NCI-H748 (cell line): Measurements from ENCODE around the gene OPRL1.
A peak's percentile ranks its signal among the peaks of the same experiment; 100 is the strongest.

ENCODE experiments used
- DNase-seq: peaks from one replicate; lab custom pipeline; 2025; ENCODE audit not compliant: unreplicated experiment; lab: John Stamatoyannopoulos, UW

The OPRL1 gene

DNA sequence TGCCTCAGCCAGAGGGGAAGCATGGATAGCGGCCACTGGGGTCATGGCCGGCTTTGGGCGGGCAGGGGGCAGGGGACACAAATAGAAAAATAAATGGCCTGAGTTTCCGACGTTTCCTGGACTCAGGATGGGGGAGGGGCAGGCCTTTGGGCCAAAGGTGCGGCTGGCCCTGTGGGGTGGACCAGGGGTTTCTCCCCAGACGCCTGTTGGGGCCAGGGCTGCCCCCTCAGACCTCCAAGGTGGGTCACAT is 23.3 kb upstream of the OPRL1 start:
- DNase-seq = no peak

DNA sequence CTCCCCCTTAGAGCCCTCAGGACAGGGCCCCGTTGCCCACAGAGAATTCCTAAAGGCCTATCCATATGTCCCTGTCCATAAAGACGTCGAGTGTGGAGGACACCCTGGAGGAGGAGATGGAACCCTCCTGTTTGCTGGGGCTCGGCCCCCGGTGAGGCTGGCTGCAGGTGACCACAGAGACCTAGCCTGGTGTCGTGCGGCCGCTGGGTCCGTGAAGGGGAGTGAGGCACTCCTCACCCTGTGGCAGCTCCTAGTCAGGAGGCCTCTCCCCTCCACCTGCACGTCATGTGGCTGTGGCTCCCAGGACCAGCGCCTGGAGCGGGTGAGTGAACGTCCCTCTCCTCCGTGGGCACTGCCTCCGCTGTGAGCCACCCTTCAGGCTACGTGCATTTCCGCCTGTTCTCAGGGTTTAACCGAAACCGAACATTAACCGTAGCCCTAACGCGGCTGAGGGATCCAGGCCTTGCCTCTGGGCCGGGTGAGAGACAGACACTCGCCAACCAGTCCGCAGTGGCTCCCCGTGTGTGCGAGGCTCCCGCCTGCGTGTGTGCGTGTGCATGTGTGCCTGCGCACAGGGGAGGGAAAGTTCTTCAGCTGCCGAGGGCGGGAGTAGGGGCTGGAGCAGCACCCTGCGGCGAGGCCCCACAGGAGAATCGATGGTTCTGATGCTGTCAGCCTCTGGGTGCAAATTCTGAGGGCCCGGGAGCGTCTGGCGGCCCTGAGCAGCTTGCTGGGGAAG is 22.8 kb upstream of the OPRL1 start:
- no peak for DNase-seq

DNA sequence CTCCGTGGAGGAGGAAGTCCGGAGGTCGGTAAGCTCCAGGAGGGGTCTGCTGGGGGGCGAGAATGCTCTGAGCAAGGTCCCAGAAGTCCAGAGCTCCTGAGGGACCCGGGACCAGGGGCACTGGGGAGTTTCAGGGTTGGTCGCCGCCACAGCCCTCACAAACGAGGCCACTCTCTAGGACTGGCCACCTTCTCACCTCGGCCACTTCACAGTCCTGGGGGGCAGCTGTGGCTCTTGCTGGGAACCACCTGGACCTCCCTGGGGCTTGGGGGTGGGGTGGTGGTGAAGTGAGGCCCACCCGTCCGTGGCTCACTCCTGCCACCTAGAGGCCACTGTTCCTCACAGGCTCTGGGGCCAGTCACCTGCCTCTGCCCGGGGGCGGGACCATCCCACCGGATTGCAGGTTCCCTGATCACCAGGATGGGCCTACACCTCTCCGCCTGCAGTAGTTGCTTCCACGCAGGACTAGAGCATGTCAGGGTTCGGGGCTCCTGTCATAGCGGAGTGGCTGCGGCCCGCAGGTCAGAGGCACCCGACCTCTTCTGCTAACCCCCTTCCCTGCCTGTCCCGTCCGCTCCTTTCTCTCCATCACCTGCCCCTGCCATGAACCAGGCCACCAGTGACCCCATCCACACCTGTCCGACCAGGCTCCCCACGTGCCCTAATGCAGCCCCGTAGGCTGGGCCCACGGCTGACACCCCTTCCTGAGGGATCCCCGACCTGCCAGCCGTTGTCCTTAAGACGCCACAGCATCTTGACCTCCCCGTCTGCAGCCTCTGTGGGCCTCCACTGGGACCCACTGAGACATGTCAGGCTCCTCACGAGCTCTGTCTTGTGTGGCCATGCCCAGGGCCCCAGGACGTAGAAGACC is 22.0 kb upstream of the OPRL1 start:
- peak; percentile 58 for DNase-seq

DNA sequence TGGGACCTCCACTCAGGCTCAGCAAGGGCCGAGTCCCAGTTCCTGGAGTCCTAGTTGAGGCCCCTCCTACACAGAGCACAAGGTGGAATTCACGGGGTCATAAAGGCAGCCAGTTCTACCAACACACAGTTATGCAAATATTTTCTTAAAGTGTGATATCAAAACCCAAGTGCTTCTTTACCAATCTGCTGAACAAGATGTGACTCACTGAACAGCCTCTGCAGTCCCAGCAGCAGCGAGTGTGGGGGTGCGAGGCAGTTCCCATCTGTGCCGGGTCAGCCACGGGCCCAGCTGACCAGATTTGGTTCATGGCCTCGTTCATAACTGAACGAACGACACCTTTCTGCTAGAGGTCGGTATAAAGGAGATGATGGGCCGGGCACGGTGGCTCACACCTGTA is 21.3 kb upstream of the OPRL1 start:
- DNase-seq = no peak

DNA sequence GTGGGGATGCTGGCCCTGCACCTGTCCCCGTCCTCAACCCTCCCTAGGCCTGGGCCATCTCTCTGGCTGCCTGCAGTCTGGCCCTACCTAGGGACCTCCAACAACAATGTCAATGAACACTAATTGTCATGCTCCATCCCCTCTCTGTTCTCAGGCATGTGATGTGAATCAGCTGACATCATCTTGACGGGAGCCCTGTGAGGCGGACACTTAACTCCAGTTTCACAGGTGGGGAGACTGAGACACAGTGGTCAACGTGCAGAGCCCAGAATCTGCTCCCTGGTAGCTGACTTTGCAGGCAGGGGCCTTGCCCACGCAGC is 17.6 kb upstream of the OPRL1 start:
- DNase-seq = no peak

DNA sequence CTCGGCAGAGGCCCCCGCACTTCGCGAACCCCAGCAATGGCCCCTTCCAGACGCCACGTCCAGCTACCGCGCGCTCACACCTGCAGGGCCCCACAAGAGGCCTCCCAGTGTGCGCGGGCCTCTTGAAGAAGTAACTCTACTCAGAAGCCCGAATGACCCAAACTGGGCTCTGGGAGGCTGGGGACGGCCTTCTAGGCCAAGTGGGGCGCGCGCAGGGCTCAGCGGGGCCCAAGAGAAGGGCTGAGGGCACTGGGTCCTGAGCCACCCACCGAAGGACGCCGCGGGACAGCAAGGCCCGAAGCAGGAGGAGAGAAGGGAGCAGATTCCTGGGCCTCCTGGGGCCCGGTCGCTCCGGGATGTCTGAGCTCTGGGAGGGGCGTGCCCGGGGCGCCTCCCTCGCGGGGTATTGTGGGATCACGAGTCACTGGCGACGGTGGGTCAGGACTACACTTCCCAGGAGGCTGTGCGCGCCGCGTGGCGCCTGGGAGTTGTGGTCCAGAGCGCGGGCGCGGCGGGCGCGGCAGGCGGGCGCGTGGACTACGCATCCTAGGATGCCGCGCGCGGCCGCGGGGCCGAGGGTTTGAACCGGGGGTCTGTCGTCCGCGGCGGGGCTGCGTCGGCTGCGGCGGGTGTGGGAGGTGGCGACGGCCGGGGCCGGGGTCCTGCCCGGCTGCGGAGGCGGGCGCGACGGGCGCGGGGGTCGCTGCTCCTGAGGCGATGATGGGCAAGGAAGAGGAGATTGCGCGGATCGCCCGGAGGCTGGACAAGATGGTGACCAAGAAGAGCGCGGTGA is 17.1 kb upstream of the OPRL1 start, which contains the start of gene TCEA2:
Gene TCEA2, plus strand, starts transcription at position 603 of the 793 bp plus-strand sequence. Its CDS starts 115 bp downstream, at position 718.
- DNase-seq = peak; percentile 92

DNA sequence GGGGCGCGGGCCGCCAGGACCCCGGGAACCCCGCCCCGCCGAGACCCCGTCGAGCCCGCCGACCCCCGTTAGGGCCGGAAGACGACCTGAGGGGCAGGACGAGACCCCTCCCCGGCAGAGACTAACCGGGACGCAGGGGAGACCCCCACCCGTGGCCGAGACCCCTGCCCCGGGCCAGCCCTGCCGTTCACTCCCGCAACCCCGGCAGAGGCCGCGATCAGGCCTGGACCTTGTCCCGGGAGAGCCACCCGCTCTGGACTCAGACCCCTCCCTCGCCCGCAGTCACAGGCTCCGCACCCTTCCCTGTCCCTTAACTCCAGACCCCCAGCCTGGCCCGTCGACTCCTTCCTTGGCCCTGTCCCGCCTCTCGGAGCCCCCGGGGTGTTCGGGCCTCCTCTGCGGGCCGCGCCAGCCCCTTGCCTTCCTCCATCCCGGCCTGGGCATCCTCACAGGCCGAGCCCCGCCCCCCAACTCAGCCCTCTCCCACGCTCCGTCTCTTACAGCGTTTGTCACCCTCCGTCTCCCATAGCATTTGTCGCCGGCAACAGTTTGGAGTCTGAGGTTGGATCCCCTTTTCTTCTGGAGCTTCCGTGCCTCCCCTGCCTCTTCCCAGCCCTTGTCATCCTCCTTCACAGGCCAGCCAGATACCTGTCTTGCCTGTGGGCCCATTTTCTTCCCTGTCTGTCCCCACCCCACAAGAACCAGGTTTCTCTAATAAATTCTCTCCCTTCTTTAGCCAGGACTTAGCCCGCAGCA is 16.3 kb upstream of the OPRL1 start:
- peak; percentile 5 for DNase-seq

DNA sequence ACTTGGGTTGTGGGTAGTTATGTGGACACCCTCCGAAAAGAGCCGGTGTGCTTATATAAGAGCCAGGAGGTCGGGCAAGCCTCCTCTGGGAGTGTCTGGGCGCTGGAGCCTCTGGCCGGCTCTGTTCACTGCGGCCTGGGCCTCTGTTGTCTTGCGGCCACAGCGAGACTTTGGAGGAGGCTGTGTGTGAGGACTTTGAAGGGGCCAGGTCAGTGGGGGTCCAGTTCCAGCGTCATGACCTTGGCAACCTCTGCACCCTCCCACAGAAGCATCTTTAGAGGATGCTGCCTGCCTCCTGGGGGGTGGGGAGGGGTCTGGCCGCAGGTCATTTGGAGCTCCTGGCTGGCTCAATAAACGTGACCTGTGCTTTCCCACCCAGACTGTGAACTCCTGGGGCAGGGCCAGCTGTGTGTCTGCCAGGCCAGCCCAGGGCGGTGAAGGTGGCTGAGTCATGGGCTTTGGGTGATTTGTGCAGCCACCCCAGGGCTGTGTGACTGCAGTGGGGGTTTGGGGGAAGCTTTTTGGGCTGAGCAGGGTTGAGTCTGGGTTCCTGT is 15.7 kb upstream of the OPRL1 start:
- no peak for DNase-seq

DNA sequence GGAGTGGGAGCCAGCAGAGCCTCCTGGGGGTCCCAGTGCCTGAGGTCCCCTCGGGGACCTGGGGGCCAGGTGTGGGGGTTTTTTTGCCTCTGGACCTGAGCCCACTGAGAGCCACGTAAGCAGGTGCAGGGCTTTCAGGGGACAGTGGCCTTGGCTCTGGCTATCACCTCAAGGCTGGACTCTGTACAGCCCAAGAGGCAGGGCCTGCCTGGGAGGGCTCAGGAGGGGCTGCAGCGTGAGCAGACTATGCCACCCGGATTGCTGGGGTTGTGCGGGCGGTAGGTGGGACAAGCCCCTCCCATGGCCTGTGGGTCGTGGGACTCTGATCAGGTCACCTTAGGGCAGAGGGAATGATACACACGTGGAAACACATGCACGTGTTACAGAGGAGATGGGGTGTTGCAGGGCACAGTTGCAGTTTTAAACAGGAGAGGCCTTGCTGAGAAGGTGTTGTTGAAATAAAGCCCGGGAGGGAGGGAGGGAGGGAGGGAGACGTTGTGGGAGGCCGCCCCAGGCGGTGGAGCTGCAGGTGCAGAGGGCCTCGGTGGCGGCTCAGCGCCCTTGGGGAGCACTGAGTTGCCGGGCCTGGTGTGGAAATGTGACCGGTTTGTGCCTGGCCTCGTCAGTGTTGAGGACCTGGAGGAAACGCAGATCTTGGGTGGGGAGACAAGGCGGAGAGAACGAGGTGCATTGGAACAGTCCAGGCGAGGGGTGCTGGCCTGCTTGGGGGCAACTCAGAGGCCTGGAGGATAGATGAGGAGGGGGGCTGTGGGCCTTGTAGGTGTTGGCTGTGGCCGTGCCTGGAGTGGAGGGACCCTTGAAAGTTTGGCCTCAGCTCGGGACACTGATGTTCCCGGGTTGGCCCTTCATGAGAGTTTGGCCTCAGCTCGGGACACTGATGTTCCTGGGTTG is 14.6 kb upstream of the OPRL1 start:
- no peak for DNase-seq

DNA sequence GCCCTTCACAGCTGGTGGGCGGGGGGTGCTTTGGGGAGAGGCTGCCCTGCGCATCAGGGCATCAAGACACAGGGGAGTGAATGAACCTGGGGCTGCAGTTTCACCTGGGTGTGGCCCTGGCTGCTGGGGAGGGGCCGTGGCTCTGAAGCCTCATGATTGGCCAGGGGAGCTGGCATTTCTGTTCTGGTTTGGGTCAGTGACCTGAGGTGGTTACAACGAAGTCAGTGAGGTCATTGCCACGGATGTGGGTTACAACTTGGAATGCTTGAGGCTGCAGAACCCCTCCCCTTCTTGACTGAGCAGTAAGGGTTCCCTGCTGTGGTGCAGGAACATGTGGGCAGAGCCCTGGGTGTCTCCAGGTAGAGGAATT is 13.9 kb upstream of the OPRL1 start:
- DNase-seq = no peak

DNA sequence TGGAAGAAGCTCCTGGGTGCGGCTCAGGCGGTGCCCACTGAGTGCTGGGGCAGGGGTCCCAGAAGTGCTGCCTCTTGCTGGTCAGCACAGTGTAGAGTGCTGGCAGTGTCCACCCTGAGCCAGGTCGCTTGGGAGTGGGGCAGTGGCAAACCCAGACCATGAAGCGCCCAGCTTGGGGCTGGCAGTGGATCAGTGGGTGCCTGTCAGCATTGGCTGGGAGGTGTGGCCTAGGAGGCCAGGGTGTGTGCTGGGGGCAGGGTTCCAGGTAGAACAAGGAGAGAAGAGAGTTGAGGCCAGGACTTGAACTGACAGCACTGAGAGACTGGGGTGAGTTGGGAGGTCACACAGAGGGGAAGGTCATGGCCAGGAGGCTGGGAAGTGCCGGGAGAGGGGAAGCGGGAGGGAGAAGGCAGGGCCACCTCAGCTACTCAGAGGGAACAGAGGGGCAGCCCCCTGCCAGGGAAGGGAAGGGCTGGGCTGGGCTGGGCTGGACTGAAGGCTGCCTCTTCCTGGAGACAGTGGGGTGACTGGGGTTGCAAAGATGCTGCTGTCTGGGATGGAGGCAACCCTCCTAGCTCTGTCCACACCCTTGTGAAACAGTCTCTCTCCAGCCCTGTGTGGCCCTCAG is 12.8 kb upstream of the OPRL1 start:
- no peak for DNase-seq

DNA sequence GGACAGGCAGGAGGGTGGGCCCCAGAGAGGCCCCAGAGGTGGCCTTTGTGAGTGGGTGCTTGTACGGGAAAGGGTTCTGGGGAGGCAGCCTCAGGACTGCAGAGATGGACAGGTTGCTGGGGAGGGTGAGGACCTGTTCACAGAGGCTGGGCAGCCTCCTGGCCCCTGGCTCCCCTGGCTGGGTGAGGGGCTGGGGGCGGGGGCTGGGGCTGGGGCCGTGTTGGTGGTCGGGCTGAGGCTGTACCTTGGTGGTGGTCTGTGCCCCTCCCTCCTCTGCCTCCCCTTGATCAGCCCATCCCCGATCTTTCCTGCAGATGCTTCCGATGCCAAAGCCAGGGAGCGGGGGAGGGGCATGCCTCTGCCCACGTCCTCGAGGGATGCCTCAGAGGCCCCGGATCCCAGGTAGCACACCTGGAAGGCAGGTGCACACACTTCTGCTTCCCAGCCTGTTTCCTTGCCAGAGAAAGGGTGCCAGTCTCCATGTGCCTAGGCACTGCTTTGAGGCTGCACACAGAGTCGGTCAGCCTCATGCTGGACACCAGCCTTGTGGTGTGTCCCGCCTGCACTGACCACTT is 12.1 kb upstream of the OPRL1 start:
- no peak for DNase-seq

DNA sequence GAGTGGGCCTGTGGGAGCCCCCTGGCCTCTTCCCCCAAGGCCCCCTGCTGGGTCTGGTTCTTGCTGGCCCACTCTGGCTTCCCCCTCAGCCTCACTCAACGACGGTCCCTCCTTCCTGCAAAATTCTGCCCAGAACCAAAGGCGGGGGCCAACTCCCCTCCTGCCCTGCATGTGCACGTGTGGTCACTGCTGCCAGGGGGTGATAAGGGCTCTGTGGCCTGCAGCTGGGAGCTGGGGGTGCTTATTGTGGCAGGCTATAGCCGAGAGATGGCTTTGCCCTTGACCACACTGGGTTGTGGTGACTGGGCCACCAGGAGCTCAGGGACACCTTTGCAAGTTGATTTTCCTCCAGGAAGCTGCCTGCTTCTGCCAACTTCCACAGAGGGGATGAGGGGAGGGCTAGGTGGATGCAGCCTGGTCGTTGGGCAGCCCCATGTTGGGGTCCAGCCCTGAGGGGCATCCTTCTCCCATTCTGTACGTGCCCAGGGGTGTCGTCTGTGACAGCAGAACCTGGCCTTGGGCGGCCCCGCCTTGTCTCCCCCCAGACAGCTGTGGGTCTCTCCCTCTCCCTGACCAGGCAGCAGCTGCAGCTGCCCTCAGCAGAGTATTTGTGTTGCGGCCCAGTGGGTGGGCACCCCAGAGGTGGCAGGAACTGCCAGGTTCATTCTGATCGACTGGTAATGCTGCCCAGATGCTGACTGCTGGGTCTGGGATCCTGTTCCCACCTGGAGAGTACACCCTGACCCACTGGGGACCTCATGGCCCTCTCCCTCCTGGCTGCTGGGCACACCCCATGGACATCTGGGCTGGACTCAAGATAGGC is 11.3 kb upstream of the OPRL1 start:
- no peak for DNase-seq

DNA sequence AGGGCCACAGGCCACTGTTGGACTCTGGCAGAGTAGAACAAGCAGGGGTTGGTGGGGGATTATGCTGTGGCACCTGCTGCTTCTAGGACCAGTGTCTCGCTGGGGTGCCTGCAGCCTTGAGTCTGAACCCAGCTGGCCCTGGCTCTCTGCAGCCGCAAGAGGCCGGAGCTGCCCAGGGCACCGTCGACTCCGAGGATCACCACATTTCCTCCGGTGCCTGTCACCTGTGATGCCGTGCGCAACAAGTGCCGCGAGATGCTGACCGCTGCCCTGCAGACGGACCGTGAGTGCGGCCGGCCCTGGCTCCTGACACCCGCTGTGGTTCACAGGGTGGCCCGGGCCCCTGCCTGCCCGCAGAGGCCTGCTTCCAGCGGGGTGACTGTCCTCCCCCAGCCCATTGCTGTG is 10.7 kb upstream of the OPRL1 start:
- DNase-seq = no peak

DNA sequence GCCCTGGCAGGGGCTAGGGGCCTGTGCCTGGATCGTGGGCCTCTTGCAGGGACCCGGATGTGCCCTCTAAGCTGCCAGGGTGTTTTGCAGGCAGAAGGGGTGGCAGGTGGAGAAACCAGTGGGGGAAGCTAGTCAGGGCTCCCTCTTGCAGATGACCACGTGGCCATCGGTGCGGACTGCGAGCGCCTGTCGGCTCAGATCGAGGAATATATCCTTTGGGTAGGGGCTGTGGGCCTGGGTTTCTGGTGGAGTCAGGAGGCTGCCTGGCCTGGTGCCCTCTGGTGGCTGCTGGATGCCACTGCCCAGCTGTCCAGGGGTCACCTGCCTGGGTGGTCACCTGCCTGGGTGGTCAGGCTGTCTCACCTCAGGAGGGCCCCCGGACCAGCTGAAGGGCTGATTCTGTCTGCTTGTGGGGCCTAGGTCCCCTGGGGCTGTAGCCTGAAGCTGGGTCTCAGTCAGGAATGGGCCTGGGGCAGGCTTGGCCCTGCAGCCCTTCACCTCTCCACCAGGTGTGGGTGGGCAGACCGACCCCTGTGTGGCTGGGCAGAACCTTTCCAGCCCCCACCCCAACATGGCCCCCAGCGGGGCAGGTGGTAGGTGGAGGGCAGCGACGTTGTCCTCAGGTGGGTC is 10.2 kb upstream of the OPRL1 start:
- peak; percentile 21 for DNase-seq

DNA sequence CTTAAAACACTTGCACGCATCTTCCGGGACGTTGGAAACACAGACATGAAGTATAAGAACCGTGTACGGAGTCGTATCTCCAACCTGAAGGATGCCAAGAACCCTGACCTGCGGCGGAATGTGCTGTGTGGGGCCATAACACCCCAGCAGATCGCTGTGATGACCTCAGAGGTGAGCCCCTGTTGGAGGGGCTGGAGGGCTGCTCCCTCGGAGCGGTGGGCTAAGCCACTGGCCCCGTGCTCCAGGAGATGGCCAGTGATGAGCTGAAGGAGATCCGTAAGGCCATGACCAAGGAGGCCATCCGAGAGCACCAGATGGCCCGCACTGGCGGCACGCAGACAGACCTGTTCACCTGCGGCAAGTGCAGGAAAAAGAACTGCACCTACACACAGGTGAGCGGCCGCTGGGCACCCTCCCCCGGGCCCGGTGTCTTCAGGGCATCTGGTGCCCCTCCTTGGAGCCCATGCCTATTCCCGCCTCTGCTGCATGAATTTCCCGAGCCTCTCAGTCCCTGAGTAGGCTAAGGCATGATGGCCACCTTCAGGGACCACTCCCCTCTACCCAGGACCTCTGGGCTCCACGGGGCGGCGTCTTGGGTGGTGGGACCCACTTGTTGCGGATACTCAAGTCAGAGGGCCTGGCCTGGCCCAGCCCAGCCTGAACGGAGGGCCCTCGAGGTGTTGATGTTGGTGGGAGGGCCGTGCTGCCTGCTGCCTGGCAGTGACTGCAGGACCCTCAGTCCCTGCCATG is 9.5 kb upstream of the OPRL1 start:
- no peak for DNase-seq
